HL-60 (cell line): Measurements from ENCODE around the gene TMEM123.

Source experiments
- CTCF ChIP-seq: IDR thresholded peaks from one replicate; pipeline ENCODE4 v1.5.1; 2011; ENCODE audit warnings: low read length, control low read depth, inconsistent platforms; ENCODE audit not compliant: insufficient read depth
- GABPA ChIP-seq: IDR thresholded peaks from 2 replicates; pipeline ENCODE4 v1.6.1; 2012; ENCODE audit warnings: low read depth
- POLR2AphosphoS5 ChIP-seq: IDR thresholded peaks from 2 replicates; pipeline ENCODE4 v1.6.1; 2012; ENCODE audit warnings: low read depth
- REST ChIP-seq: IDR thresholded peaks from 2 replicates; pipeline ENCODE4 v1.6.1; 2012; ENCODE audit warnings: low read depth; ENCODE audit not compliant: insufficient replicate concordance
- SPI1 ChIP-seq: IDR thresholded peaks from 2 replicates; pipeline ENCODE4 v1.6.1; 2012; ENCODE audit warnings: low read depth, mild to moderate bottlenecking, borderline replicate concordance

GRCh38 chr11:102411142-102411541, 41.4 kb downstream of the TMEM123 start:
- no peak for TF ChIP-seq CTCF
- no peak for TF ChIP-seq POLR2AphosphoS5
- no peak for TF ChIP-seq REST
- TF ChIP-seq GABPA = no peak
- TF ChIP-seq SPI1 = no peak
